H9 (cell line): ENCODE measurements around the gene DCUN1D2. TPM values are rescaled to one million over a fixed set of nuclear protein-coding genes. Genes with fewer than 3 reads are reported as not detected.

ENCODE experiments used
- DNase-seq: peaks from one replicate; pipeline ENCODE4 v3.0.0-alpha.2; 2017
- H2AFZ ChIP-seq: one replicate; pipeline ENCODE4 v1.6.1; 2013; ENCODE audit warnings: mild to moderate bottlenecking, low read length, control low read depth, moderate library complexity
- H2AK5ac ChIP-seq: 2 replicates; pipeline ENCODE4 v1.6.1; 2013; ENCODE audit warnings: low read length, control low read depth, mixed read lengths; ENCODE audit not compliant: insufficient read length
- H2BK120ac ChIP-seq: one replicate; pipeline ENCODE4 v1.6.1; 2013; ENCODE audit warnings: low read depth, mild to moderate bottlenecking, low read length, control low read depth, inconsistent platforms; ENCODE audit not compliant: poor library complexity, severe bottlenecking
- H2BK12ac ChIP-seq: 2 replicates; pipeline ENCODE4 v1.6.1; 2013; ENCODE audit warnings: low read length, control low read depth, mixed read lengths, low read depth; ENCODE audit not compliant: insufficient read length
- H2BK15ac ChIP-seq: 2 replicates; pipeline ENCODE4 v1.6.1; 2013; ENCODE audit warnings: low read depth, low read length, control low read depth
- H2BK20ac ChIP-seq: one replicate; pipeline ENCODE4 v1.6.1; 2013; ENCODE audit warnings: low read depth, mild to moderate bottlenecking, low read length, control low read depth, inconsistent platforms; ENCODE audit not compliant: poor library complexity, severe bottlenecking
- H2BK5ac ChIP-seq: 2 replicates; pipeline ENCODE4 v1.6.1; 2013; ENCODE audit warnings: low read length, control low read depth, mixed read lengths; ENCODE audit not compliant: insufficient read length
- H3K14ac ChIP-seq: 2 replicates; pipeline ENCODE4 v1.6.1; 2013; ENCODE audit warnings: low read length, control low read depth; ENCODE audit not compliant: insufficient read depth
- H3K18ac ChIP-seq: 2 replicates; pipeline ENCODE4 v1.6.1; 2013; ENCODE audit warnings: low read depth, mild to moderate bottlenecking, mixed read lengths, low read length, control low read depth; ENCODE audit not compliant: insufficient read length
- H3K23ac ChIP-seq: 2 replicates; pipeline ENCODE4 v1.6.1; 2013; ENCODE audit warnings: low read length, control low read depth, mixed read lengths, low read depth; ENCODE audit not compliant: insufficient read length
- H3K23me2 ChIP-seq: 2 replicates; pipeline ENCODE4 v1.6.1; 2013; ENCODE audit warnings: low read depth, mild to moderate bottlenecking, mixed read lengths, low read length, control low read depth; ENCODE audit not compliant: insufficient read length, poor library complexity, severe bottlenecking
- H3K27ac ChIP-seq: 2 replicates; pipeline ENCODE4 v1.5.1; 2013; ENCODE audit warnings: low read length, control low read depth, mixed read lengths, low read depth; ENCODE audit not compliant: insufficient read length
- H3K27me3 ChIP-seq: 2 replicates; pipeline ENCODE4 v1.6.1; 2013; ENCODE audit warnings: low read length, control low read depth, inconsistent platforms; ENCODE audit not compliant: insufficient read depth
- H3K4ac ChIP-seq: 2 replicates; pipeline ENCODE4 v1.6.1; 2013; ENCODE audit warnings: low read depth, mild to moderate bottlenecking, control low read depth, inconsistent platforms, low read length, moderate library complexity
- H3K4me1 ChIP-seq: 2 replicates; pipeline ENCODE4 v1.6.1; 2013; ENCODE audit warnings: low read length, control low read depth, inconsistent platforms; ENCODE audit not compliant: insufficient read depth
- H3K4me2 ChIP-seq: 2 replicates; pipeline ENCODE4 v1.6.1; 2013; ENCODE audit warnings: low read length, control low read depth, mixed read lengths; ENCODE audit not compliant: insufficient read length, insufficient read depth
- H3K56ac ChIP-seq: 2 replicates; pipeline ENCODE4 v1.6.1; 2013; ENCODE audit warnings: low read depth, mild to moderate bottlenecking, mixed read lengths, low read length, control low read depth; ENCODE audit not compliant: insufficient read length
- H3K79me1 ChIP-seq: 2 replicates; pipeline ENCODE4 v1.6.1; 2013; ENCODE audit warnings: low read depth, mild to moderate bottlenecking, moderate library complexity, low read length, control low read depth, inconsistent platforms; ENCODE audit not compliant: insufficient read depth, poor library complexity, severe bottlenecking
- H3K79me2 ChIP-seq: 2 replicates; pipeline ENCODE4 v1.6.1; 2013; ENCODE audit warnings: low read length, control low read depth, inconsistent platforms; ENCODE audit not compliant: insufficient read depth
- H3K9ac ChIP-seq: 2 replicates; pipeline ENCODE4 v1.6.1; 2013; ENCODE audit warnings: low read length, control low read depth, mixed read lengths; ENCODE audit not compliant: insufficient read length; ENCODE audit errors: extremely low read depth
- H3K9me3 ChIP-seq: one replicate; pipeline ENCODE4 v1.6.1; 2013; ENCODE audit warnings: low read depth, low read length, inconsistent platforms; ENCODE audit not compliant: control insufficient read depth
- H3T11ph ChIP-seq: one replicate; pipeline ENCODE4 v1.6.1; 2013; ENCODE audit warnings: mild to moderate bottlenecking, low read length, control low read depth, inconsistent platforms
- H4K20me1 ChIP-seq: one replicate; pipeline ENCODE4 v1.6.1; 2013; ENCODE audit not compliant: control insufficient read depth, insufficient read length, insufficient read depth
- H4K5ac ChIP-seq: 2 replicates; pipeline ENCODE4 v1.6.1; 2013; ENCODE audit warnings: low read depth, mild to moderate bottlenecking, mixed read lengths, low read length, control low read depth; ENCODE audit not compliant: insufficient read length
- H4K8ac ChIP-seq: replicated peaks from 2 replicates; pipeline ENCODE4 v1.6.1; 2013; ENCODE audit warnings: low read length, control low read depth, mixed read lengths, low read depth; ENCODE audit not compliant: insufficient read length
- H4K91ac ChIP-seq: 2 replicates; pipeline ENCODE4 v1.6.1; 2013; ENCODE audit warnings: low read depth, mild to moderate bottlenecking, moderate library complexity, mixed read lengths, low read length, control low read depth; ENCODE audit not compliant: insufficient read length
- H3K27ac Mint-ChIP-seq, 3 experiments: 2 replicates in 2 of 3; 3 replicates in 1 of 3; pipeline ENCODE4 v1.8.0; 2020 to 2021; ENCODE audit warnings: mixed read lengths in 3 of 3, mild to moderate bottlenecking in 1 of 3, moderate library complexity in 1 of 3
- H3K27me3 Mint-ChIP-seq: 2 replicates; pipeline ENCODE4 v1.8.0; 2021; ENCODE audit warnings: low read depth, mild to moderate bottlenecking, moderate library complexity, mixed read lengths
- H3K36me3 Mint-ChIP-seq, 3 experiments: 2 replicates in 2 of 3; 3 replicates in 1 of 3; pipeline ENCODE4 v1.8.0; 2020 to 2021; ENCODE audit warnings: low read depth in 3 of 3, mixed read lengths in 3 of 3; ENCODE audit not compliant: insufficient read depth in 1 of 3
- H3K4me1 Mint-ChIP-seq, 2 experiments: 2 replicates each; pipeline ENCODE4 v1.8.0; 2020; ENCODE audit warnings: mixed read lengths in 2 of 2
- H3K4me3 Mint-ChIP-seq, 2 experiments: 2 replicates in 1 of 2; 3 replicates in 1 of 2; pipeline ENCODE4 v1.8.0; 2020 to 2021; ENCODE audit warnings: mild to moderate bottlenecking in 2 of 2, mixed read lengths in 2 of 2, moderate library complexity in 1 of 2
- H3K9me3 Mint-ChIP-seq, 2 experiments: 2 replicates in 1 of 2; 3 replicates in 1 of 2; pipeline ENCODE4 v1.8.0; 2020; ENCODE audit warnings: mild to moderate bottlenecking in 2 of 2, mixed read lengths in 2 of 2, moderate library complexity in 1 of 2
- CTCF ChIP-seq: fragments of 200-600 bp; sonication (generic); conservative IDR thresholded peaks from 3 replicates; pipeline ENCODE4 v1.8.0; 2021; ENCODE audit warnings: antibody characterized with exemption, mild to moderate bottlenecking
- WGBS: extraction: QIAGEN DNeasy Blood & Tissue Kit; methylation state at CpG from one replicate; pipeline ENCODE4 v1.1.7; 2013; ENCODE audit warnings: missing lambda C conversion rate, low lambda C conversion rate, mixed read lengths; ENCODE audit not compliant: insufficient read length; ENCODE audit errors: extremely low coverage; 5-methylcytosine and 5-hydroxymethylcytosine counted together
- total RNA-seq: library from RNA; stranded (reverse); gene quantifications from 2 replicates; pipeline ENCODE4 v1.2.1, GENCODE V29; 2021

Gene DCUN1D2
- total RNA-seq, 1 experiment from 2014 or later, result 36.8 TPM

- Histone ChIP-seq H3K23ac (no peak overlapping the region), H2BK120ac (no peak overlapping the region), H2BK12ac (no peak overlapping the region), H3K4me2 (no peak overlapping the region), H4K91ac (no peak overlapping the region), H2BK15ac (no peak overlapping the region), H2AK5ac (no peak overlapping the region), H4K20me1 (no peaks in the 10 kb centered on the region), H3K18ac (no peak overlapping the region), H3K9me3 (no peaks in the 10 kb centered on the region), H3K4me1 (no peaks in the 10 kb centered on the region), H4K5ac (no peak overlapping the region), H2BK5ac (no peak overlapping the region), H2BK20ac (no peak overlapping the region), H4K8ac (no peak overlapping the region), H3K9ac (no peak overlapping the region), H3K27me3 (no peaks in the 10 kb centered on the region), H3K56ac (no peak overlapping the region), H3K23me2 (no peaks in the 10 kb centered on the region), H2AFZ (no peak overlapping the region), H3K4ac (no peak overlapping the region), H3K79me2 (no peaks in the 10 kb centered on the region), H3K79me1 (no peaks in the 10 kb centered on the region), H3K27ac (no peak overlapping the region), H3K14ac (no peak overlapping the region), H3T11ph (no peak overlapping the region)
- no peak overlapping the region for H3K27ac Mint-ChIP-seq
- no peak overlapping the region for H3K4me3 Mint-ChIP-seq
- H3K4me1 Mint-ChIP-seq, result peaks cover 2 to 11% of the 10 kb centered on the region in 2 experiments; a peak in 3 of 4 replicates
- peaks cover 2% of the 10 kb centered on the region; the same call in 1 of the 2 replicates for H3K27me3 Mint-ChIP-seq
- no peak for DNase-seq
- no CpG with 5 or more reads among the region's 24 CpGs for WGBS
- peaks cover 22 to 53% (median 38%) of the 10 kb centered on the region in 3 experiments for H3K36me3 Mint-ChIP-seq
- H3K9me3 Mint-ChIP-seq, result peaks cover 0 to 4% of the 10 kb centered on the region in 2 experiments; a peak in 1 of 5 replicates
- no peak for TF ChIP-seq CTCF
These were observed 38.5 kb downstream of the DCUN1D2 start for GRCh38 chr13:113451951-113452421.
